ENCODE measurements around the gene HAPLN2. TPM values are rescaled to one million over a fixed set of nuclear protein-coding genes. Genes with fewer than 3 reads are reported as not detected.

Gene HAPLN2
- total RNA-seq, 4 donors from 2014 or later: 0.83 to 5.1 (median 2.2) TPM

DNA sequence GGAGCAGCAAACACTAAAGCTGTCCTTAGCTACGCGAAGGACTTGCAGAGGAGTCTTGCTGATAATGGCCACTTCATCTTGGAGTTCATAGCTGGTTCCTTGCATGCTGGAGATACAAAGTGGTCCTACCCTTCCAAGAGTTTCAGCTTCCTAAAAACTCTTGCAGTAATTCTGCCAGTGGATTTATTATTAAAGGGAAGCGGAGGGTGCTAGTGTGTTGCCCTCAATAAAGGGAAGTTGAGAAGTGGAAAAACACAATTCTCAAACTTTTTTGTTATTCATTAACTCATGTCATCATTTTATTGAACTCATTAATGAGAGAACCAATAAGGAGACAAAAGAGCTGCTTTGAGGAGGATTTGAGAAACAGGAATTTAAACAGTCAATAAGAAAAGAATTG, 6.5 kb upstream of the HAPLN2 start:
- intact Hi-C loops (cut with DNase I): no loop called here
- H3K27me3 ChIP-seq: no peaks in the 10 kb centered on the region
- peaks cover 17 to 42% (median 40%) of the 10 kb centered on the region in 4 donors for H3K4me1 ChIP-seq
- 67% methylated on average over 3 of the region's 3 CpGs for WGBS
- no peak for DNase-seq (ENCODE audit: extremely low spot score)
- H3K27ac ChIP-seq (replicated peaks in 1 of 4): no peak overlapping the region
- no peaks in the 10 kb centered on the region for H3K9me3 ChIP-seq
- H3K36me3 ChIP-seq: no peaks in the 10 kb centered on the region
- H3K4me3 ChIP-seq: no peak overlapping the region
- TF ChIP-seq, protein P1, sequence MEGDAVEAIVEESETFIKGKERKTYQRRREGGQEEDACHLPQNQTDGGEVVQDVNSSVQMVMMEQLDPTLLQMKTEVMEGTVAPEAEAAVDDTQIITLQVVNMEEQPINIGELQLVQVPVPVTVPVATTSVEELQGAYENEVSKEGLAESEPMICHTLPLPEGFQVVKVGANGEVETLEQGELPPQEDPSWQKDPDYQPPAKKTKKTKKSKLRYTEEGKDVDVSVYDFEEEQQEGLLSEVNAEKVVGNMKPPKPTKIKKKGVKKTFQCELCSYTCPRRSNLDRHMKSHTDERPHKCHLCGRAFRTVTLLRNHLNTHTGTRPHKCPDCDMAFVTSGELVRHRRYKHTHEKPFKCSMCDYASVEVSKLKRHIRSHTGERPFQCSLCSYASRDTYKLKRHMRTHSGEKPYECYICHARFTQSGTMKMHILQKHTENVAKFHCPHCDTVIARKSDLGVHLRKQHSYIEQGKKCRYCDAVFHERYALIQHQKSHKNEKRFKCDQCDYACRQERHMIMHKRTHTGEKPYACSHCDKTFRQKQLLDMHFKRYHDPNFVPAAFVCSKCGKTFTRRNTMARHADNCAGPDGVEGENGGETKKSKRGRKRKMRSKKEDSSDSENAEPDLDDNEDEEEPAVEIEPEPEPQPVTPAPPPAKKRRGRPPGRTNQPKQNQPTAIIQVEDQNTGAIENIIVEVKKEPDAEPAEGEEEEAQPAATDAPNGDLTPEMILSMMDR (IDR thresholded peaks at IDR 0.05): no peak
- TF ChIP-seq POLR2AphosphoS5 (IDR thresholded peaks at IDR 0.05): no peak
- no peak for TF ChIP-seq EP300 (IDR thresholded peaks at IDR 0.05)
- TF ChIP-seq POLR2A (IDR thresholded peaks at IDR 0.05; ENCODE audit: low read depth): no peak

DNA sequence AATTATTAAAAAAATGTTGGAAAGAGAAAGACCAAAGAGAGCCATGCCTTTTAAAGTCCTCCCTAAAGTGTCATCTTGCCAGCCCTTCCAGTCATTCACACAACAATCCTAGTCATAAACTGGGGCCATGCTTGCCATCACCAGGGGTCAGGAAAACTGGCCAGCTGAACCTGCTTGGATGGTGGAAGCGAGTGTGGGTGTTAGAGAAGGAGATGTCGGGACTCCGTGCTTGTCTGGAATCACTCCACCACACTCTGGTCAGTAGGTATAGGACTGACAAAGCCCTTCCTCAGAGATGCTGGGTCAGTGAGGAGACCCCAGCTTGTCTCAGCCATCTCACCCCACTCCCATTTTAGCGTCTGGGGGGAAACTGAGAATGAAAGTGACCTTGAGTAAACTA, 3.3 kb upstream of the HAPLN2 start:
- Histone ChIP-seq H3K4me1 (peaks cover 17 to 34% (median 30%) of the 10 kb centered on the region in 4 donors), H3K4me3 (peak overlapping the region; percentile 11 to 29 (median 18)), H3K27ac (replicated peaks in 1 of 4) (peak overlapping the region; percentile 73 to 86 (median 82)), H3K9me3 (no peaks in the 10 kb centered on the region), H3K36me3 (no peaks in the 10 kb centered on the region), H3K27me3 (peaks cover 0 to 5% (median 0%) of the 10 kb centered on the region in 4 donors)
- TF ChIP-seq POLR2A (IDR thresholded peaks at IDR 0.05; ENCODE audit: low read depth) (no peak), POLR2AphosphoS5 (IDR thresholded peaks at IDR 0.05) (peak in 1 of 2 donors; percentile 12)
- TF ChIP-seq, protein P1 (IDR thresholded peaks at IDR 0.05): peak in 1 of 3 experiments; percentile 7
- DNase-seq (ENCODE audit: extremely low spot score): no peak
- intact Hi-C loops (cut with DNase I): loop anchor here (5.0 kb wide), 1 partner anchor 229 kb away; no protein-coding TSS in a partner anchor
- 18% methylated on average over 4 of the region's 4 CpGs for WGBS

DNA sequence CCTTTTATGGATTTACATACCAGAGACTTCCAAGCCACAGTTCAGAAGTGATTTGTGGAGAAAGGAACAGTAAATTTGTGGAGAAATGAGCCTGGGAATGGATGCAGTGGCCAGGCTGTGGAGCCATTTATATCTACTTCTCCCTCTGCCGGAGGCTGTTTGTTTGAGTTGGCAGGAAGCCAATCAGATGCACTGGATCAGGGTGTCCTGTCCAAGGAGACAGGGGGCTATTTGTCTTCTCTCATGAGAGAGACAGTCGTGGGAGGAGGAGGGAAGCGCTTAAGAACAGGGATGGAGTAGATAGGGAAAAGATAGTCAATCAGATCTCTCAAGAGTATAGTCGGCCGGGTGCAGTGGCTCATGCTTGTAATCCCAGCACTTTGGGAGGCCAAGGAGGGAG, 2.8 kb upstream of the HAPLN2 start:
- H3K27me3 ChIP-seq: peaks cover 0 to 5% (median 0%) of the 10 kb centered on the region in 4 donors
- intact Hi-C loops (cut with DNase I): loop anchor here (5.0 kb wide), 1 partner anchor 229 kb away; no protein-coding TSS in a partner anchor
- peak overlapping the region; percentile 11 to 29 (median 18) for H3K4me3 ChIP-seq
- no peak for DNase-seq (ENCODE audit: extremely low spot score)
- TF ChIP-seq EP300 (IDR thresholded peaks at IDR 0.05): peak; percentile 56
- TF ChIP-seq, protein P1 (IDR thresholded peaks at IDR 0.05): peak in 2 of 3 experiments; percentile 9 to 13
- peak; percentile 74 to 83 for TF ChIP-seq POLR2AphosphoS5 (IDR thresholded peaks at IDR 0.05)
- no peak for TF ChIP-seq POLR2A (IDR thresholded peaks at IDR 0.05; ENCODE audit: low read depth)
- no peaks in the 10 kb centered on the region for H3K9me3 ChIP-seq
- peaks cover 17 to 34% (median 30%) of the 10 kb centered on the region in 4 donors for H3K4me1 ChIP-seq
- H3K36me3 ChIP-seq: no peaks in the 10 kb centered on the region
- 5% methylated on average over 5 of the region's 5 CpGs for WGBS
- H3K27ac ChIP-seq (replicated peaks in 1 of 4): peak overlapping the region; percentile 73 to 86 (median 82)

DNA sequence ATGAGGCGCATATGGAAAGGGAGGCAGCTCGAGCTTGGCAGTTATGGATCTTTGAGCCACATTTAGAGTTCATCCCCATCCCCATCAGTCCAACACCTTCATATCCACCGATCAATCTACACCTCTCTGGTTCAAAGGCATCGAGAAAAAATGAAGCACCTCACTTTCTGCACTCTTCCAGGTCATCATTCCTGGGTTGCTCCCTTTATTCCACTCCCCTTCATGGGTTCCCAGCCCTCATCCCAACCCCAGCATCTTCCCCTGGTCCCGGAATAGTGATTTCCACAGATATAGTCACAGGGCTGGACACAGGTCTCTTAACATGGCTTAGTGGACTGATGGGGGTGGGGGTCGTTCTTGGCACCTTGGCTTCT, 354 bp downstream of the HAPLN2 start:
- Histone ChIP-seq H3K4me1 (peaks cover 27 to 45% (median 38%) of the 10 kb centered on the region in 4 donors), H3K27ac (replicated peaks in 1 of 4) (no peak overlapping the region), H3K4me3 (no peak overlapping the region), H3K36me3 (no peaks in the 10 kb centered on the region), H3K27me3 (peaks cover 0 to 23% (median 6%) of the 10 kb centered on the region in 4 donors), H3K9me3 (no peaks in the 10 kb centered on the region)
- no peak for DNase-seq (ENCODE audit: extremely low spot score)
- TF ChIP-seq EP300 (IDR thresholded peaks at IDR 0.05): no peak
- no peak for TF ChIP-seq POLR2A (IDR thresholded peaks at IDR 0.05; ENCODE audit: low read depth)
- TF ChIP-seq, protein P1 (IDR thresholded peaks at IDR 0.05): no peak
- no peak for TF ChIP-seq POLR2AphosphoS5 (IDR thresholded peaks at IDR 0.05)
- WGBS: 38% methylated on average over 6 of the region's 6 CpGs
- intact Hi-C loops (cut with DNase I): loop anchor here (5.0 kb wide), 1 partner anchor 232 kb away; no protein-coding TSS in a partner anchor

Data from esophagus muscularis mucosa (tissue), 4 donors.